NCI-H69 (cell line): ENCODE results near the gene RHBDF2.
A peak's percentile ranks its signal among the peaks of the same experiment; 100 is the strongest.

Experiments used
- DNase-seq: peaks from one replicate; lab custom pipeline; 2025; lab: John Stamatoyannopoulos, UW

RHBDF2 gene

DNA sequence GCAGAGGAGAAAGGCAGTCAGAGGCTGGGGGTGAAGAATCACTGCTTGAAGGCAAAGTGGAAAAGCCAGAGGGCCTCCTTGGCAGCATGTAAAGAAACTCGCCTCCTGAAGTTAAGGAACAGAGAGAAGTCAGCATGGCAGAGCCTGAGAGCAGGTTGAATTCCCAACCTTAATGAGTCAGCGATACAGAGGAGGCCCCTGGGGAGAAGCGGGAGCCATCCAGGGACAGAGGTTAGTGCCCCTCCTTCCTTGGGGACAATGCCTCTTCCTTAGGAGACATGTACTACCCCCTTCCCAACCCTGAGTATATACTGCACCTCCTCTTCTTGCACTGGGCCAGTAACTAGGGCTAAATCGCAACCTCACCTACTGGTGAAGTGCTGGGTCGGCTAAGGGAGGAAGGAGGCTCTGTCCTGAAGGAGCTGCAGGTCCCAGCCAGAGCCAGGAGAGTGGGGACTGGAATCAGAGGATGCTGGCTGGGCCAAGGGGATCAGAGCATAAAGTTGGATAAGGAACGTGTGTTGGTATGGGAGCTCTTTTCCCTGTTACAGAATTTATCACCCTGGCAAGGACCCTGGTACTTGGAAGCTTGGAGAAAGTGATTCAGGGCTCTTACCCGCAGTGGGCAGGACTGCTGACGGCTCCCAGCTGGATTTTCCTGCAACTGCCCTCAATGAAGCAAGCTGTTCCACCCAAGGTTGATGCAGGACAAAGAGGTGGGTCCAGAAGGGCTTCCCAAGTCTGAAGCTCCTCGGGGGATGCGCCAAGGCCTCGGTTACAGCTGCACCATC is 39.3 kb downstream of the RHBDF2 start:
- no peak for DNase-seq

DNA sequence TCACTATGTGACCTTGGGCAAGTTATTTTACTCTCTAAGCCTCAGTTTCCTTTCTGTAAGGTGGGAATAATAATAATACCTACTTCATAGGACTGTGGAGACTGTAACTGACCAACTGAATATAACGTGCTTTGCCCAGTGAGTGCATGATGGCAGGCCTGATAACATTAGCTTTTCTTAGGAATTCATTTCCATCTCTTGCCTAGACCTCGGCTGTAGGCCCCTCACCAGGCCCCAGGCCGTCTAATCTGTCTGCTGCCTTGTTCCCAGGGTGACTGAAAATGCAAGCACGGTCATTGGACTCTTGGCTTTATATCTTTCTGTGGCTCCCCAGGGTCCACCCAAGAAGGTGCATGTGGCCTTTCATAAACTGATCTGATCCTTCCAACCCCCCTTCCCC is 41.5 kb downstream of the RHBDF2 start:
- DNase-seq = no peak

DNA sequence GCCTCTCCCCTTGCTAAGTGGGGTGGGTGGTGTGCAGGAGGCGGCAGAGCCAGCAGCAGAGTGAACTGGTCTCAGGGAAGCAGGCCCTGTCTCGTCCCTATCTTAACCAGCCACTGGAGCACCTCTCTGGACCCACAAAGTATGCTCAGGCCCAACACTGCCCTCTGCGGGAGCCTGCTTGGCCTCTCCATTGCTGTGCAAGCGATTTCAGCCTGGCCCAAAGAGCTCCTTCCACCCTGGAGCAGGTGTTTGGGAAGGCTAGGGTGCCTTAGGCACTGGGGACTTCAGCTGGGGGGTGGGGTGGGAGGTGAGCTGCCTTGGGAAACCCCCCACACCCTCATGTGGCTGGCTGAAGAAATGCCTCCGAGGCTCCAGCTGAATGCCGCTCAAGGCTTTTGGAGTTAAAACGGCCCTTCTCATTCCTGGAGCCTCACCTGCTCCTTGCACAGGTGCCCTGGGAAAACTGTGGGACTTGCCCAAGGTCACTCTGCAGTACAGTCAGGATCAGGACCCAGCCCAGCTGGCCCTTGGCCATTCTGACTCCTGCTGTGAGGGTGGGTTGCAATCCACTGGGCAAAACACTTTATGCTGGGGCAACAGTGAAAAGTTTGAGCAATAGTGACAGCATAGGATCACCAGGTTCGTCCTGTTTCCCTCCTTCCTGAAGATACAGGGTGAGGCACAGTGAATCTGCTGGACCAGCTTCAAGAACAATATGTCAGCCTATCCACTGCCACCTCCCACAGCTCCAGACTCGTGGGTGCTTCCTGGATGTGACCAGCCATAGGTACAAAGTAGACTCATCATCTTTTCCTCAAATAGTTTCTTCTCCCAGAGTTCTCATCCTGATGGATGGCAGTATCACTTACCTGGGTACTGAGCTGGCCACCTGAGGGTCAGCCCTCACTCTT is 42.4 kb downstream of the RHBDF2 start:
- DNase-seq = peak; percentile 70

DNA sequence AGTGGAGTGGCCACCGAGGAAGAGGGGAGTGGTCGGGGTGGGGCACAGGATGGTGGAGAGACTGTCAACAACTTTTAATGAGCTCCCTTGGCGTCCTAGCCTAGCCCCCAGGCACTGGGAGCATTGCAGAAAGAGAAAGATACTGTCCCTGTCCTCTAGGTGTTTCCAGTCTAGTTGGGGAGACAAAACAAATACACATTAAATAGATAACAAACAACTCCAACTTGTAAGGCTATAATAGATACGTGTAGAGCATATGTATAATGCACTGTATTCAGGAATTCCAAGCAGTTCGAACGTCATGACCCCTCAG is 47.8 kb downstream of the RHBDF2 start:
- no peak for DNase-seq

DNA sequence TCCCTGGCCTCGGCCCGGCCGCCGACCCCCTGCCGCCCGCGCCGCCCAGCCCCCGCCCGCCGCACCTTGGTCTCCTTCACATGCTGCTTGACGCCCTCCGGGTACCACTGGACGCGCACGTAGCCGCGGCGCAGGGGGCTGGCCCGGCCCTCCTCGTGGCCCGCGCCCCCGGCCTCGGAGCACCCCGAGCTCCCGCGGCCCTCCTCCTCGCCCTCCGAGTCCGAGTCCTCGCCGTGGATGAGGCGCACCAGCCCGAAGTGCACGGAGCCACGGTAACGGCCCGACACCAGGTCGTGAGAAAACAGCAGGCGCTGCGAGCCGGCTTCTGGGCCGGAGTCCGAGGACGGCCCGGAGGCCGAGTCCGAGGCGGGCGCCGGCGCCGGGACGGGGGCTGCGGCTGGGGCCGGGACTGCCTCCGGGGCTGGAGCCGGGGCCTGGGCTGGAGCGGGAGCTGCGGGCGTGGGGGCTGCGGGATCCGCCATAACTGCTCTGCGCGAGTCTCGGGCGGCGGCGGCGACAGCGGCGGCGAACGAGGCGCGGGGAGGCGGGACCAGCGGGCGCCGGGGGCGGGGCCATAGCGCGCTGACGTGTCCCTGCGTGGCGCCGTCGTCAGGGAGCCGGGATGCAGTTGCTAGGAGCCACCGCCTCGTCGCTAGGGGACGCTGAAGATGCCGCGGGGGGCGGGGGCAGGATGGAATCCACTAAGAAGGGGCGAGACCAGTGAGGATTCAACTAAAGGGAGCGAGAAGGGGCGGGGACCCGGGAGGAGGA is 48.4 kb downstream of the RHBDF2 start, which contains the start of gene UBE2O:
Gene UBE2O (minus strand): TSS at position 493 of the 771 bp plus-strand sequence. CDS start 11 bp downstream, at position 482.
- peak; percentile 96 for DNase-seq

DNA sequence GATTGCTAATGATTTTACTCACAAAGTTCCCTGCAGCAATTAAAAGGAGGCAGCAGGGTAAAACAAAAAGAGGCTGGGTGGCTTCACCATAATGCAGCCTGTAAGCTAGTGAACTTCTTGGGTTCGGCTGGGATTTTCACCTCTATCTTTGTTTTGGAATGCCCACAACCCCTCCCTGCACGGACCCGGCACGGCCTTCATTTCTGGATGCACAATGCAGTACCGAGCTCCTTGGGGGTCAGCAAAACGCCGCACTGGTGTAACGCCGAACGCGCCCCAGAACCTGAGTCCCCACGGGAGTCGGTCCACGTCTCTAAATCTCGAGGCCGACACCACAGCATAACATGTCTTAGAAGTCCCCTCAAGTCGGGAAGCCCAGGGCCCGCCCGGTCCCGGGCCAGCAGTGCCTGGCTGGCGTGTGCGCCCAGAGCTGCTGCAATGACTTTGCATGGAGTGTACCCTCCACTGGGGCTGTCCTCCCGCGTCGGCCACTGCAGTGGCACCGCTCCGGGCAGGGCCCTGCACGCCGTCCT is 49.0 kb downstream of the RHBDF2 start:
- peak; percentile 52 for DNase-seq

DNA sequence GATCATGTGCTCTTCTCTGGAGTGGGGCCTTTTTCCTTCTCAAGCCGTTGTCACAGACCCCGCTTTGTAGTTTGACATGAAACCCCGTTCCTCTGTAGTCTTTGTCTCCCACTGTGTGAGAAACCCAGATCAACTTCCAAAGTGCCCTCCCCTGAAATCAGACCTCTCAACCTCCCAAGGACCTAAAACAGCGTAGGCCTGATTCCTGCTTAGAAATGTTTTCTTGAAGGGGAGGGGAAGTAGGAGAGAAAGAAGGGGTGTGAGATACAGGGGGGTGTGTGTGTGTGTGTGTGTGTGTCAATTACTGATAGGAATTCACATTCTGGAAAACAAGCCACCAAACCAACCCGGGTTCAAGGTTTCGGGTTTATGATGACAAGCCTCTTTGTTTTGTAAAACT is 49.7 kb downstream of the RHBDF2 start:
- DNase-seq = no peak

DNA sequence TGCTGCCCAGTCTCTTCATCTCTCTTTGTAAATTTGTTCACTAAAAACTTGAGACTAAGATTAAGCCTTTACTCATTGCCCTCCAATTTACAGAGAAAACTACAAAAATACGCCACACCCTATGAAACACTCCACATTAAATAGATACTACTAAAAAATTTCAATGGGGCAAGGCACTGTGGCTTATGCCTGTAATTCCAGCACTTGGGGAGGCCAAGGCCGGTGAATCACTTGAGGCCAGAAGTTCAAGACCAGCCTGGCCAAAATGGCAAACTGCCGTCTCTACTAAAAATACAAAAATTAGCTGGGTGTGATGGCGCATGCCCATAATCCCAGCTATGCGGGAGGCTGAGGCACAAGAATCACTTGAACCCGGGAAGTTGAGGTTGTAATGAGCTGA is 52.1 kb downstream of the RHBDF2 start:
- no peak for DNase-seq

DNA sequence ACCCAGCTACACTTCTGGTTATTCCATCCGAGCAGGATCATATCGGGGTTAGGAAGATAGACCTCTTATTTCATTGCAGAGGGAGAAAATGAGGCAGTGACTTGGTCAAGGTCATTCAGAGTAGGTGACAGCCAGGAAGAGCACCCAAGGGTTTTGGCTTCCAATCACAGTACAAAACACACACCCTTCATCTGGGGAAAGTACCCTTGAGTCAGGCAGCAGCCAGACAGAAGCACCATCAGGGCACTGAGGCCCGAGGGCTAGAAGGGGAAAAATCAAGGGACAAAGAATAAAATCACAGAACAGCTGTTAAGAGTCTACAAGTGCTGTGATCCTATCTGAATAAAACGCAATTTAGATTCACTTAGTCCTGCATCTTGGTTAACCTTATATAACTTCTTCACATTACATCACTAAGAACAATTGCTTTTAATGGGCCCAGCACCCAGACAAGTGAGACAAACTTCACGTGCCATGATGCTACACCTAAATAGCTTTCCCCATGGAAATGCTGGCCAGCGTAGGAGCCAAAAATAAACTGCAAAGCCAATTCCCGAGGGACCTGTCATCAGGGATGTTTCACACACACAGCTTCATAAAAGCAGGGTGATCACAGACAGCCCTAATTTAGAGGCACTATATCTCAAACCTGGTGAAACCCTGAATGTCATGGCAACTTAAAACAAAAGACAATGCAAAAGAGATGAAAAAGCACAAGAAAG is 53.1 kb downstream of the RHBDF2 start:
- peak; percentile 42 for DNase-seq

DNA sequence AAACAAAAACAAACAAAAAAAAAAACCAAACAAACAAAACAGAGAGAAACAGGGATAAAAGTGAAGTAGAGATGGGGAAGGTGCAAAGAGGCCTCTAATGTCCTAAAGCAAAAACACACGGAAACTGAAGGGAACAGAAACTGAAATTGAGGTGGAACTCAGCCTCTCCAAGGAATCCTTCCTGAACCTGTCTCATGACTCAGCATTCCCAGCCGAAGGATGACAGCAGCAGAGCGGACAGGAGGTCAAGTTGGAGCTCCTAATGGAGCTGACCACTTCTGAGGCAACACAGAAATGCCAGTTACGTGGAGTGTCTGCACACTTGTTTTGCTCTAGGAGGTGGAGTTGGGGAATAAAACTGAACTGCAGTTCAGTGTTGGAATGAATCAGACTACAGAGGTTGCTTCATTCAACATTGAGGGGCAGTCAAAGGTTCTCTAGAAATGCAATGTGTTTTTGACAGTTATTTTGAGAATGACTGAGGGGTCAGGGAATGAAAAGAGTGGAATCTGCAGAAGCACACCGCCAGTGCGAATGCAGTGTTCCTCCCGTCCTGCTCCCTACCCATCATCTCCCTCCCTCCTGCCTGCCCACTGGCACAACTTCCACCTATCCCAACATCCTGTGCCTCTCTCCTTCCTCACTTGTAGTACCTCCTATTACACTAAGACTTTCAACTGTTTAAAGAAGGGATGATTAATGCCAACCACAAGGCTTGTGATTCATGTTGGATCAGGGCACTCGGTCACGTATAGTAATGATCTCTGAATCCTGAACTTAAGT is 54.6 kb downstream of the RHBDF2 start:
- no peak for DNase-seq

DNA sequence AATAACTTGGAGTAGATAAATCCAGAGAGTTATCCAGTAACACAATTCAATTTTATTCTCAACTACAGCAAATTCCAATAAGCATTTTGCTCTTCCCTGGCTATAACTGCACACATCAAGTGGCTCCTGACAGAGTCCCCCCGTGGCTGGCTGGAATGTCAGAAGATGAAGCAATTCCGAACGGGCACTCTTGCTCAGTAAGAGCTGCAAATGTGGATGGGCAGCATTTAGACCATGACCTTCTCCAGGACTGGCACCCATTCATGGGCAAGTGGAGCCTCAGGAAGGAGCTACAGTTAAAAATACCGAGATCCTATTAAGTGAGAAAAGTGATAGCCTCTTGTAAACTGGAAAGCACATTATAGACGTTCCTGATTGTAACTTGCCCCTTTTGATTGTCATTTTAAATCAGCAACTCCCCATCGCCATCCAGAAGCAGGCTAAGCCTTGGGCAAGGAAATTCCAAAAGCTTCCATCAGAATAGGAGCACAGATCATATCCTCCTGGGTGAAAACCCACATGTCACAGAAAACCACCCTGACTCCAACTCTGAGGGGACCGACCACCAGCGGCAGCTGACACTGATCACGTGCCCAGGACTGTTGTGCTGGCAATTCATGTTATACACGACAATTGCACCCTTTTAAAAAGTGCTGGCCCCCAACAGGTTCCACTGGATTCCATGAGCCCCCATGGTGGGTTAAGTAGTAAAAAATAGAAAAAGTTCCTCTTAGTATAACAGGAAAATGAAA is 55.4 kb downstream of the RHBDF2 start:
- no peak for DNase-seq

DNA sequence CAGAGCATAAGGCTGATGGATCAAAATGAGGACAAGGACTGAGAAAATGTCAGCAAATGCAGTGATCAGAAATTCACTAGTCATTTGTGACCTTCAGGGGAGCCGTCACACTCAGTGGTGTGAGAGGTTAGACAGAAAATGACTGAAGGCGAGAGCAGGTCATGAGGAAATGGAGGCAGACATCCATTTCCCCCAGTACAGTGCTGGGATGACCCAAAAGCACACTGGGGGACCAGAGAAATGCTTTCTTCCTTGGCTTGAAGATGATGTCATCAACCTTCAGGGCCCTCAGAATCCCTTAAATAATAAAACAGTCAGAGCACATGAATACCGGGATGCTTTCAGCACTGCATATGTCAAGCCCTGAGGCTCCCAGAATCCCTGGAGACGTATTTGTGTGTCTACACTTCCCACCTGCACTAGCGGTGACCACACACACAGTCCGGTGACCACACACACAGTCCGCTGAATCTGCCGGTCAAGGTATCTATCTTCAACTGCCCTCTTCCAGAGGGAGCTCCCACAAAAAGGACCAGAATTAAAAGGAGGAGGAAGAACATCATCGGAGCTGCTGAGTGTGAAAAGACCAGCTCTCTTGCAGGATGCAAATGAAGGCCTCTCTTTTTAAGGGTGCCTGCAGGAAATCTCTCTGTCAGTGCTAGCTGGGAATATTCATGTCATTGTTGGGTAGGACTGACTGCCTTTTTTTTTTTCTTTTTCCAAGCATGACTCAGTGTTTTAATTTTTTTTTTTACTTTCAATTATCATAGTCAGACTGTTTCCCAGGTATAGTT is 56.5 kb downstream of the RHBDF2 start:
- peak; percentile 68 for DNase-seq

DNA sequence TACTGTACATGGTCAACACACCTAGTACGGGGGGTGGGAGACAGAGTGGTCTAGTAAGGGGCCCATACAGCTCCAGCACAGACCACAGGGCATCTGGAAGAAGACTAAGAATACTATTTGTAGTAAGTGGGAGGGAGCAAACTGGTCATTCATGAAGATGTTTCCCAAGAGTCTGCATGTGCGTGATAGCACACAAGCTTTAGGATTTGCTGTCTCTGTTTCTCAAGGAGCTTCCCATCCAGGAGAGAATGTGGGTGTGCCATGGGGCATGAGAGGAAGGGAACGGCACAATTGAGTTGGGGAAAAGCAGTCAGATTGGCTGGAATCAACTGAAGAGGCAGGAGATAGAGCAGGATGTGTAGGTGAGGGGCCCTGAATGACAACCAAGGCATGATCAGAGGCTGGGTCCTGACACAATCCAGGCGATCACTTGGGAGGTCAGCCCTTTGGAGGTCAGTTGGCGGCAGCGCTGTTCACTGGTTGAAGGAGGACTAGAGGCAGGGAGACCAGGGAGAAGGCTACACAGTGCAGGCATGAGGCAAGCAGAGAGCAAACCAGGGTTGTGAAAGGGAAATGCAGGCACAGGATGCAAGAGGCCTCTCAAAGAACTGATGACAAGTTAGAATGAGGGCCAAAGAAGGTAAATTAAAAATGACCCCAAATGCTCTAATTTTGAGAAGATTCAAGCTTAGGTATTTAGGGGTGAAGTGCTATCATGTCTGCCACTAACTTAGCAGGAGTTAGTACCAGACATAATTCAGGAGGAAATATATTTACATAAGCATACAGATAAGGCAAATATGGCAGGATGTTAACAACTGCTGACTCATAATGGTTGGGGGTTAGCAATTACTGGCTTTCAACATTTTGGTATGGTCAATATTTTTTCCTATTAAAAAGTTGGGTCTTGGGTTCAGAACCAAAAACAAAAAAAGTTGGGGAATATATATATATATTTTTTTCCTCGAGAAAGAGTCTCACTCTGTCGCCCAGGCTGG is 58.6 kb downstream of the RHBDF2 start:
- peak; percentile 29 for DNase-seq

DNA sequence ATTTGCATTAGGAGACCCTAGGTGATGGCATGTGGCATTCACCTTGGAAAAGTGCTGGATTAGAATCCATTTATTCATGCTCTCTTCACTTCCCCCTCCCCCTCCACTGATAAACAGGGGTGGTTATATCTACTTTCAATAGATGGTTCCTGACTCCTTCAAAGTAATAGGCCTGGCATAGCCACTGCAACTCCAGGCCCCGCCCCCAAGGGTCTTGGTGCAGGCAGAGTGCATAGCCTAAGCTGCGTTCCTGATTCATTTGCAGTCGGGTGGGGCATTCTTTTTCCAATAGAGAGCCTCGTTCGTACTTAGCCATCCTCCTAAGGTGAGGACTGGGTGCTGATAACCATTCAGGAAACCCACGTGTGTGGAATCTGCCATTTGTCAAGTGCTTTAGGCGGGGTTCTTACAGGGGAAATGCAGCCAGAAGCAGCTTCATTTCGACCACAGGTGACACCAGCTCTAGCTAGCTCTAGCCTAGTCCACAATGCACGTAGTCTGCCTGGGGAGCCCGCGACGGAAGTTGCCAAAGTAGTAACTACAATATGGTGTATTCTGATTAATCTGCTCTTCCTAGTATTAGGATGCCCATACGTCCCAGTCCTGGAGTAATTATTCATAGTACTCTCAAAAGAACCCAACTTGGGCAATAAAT is 59.4 kb downstream of the RHBDF2 start:
- DNase-seq = no peak

DNA sequence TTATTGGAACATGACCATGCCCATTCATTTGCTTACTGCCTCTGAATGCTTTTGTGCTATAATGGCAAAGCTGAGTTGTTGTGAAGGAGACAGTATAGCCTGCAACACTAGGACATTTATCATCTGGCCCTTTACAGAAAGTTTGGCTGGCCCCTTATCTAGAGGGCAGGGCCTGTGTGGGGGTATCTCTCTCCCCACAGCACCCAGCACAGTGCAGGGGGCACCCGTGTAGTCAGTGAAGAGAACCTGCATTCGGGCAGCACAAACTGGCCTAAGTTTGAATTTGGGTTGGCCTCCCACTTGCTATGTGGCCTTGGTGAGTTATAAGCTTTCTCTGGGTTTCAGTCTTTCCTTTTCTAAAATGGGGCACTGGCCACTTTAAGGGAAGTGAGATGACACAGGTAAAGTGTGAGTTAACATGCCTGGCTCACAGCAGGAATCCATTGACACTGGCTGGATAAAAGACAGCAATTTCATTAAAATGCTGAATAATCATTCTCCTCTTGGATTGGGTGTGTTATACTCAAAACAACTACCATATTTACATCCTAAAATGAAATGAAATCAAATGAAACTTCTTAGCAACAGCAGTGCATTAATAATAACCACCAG is 60.4 kb downstream of the RHBDF2 start:
- no peak for DNase-seq

DNA sequence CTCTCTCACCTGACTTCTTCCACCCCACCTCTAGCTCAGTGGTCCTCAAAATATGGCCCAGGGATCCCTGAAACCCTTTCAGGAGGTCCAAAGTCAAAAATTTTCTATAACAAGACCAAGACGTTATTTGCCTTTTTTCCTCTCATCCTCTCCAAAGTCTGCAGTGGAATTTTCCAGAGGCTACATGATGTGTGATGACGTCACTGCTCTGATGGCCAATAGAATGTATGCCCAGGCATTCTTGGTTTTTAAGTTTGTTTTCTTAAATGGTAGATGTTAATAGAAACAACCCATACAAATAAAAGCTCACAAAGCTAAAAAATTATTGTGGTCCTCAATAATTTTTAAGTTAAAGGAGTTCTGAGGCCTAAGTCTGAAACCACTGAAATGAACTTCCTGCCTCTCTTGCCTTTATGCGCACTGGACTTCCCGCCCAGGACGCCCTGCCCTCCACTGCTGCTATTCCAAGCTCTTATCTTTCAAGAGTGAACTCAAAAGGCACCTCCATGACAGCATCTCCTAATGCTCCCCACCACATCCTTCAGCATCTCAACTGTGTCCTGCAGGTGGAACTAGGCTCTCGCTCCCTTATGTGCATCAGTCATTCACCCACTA is 61.8 kb downstream of the RHBDF2 start:
- DNase-seq = no peak
